Coronary artery (tissue), 2 donors: ENCODE measurements around the gene SPDYE17.
"Not testable (repeated sequence)": the region's sequence is repeated elsewhere in the genome, so short reads cannot be mapped to it uniquely, and the experiment has no call there.

Source experiments
- DNase-seq: peaks from one replicate; pipeline ENCODE4 v3.0.0-alpha.2; 2017; ENCODE audit warnings: low spot score
- H3K27ac ChIP-seq, 2 donors: fragments of 200-600 bp; sonication (generic); one replicate each; pipeline ENCODE4 v1.5.1; 2016 to 2019
- H3K4me3 ChIP-seq: fragments of 200-600 bp; sonication (generic); 2 replicates; pipeline ENCODE4 v1.5.1; 2016; ENCODE audit warnings: mild to moderate bottlenecking, moderate library complexity

SPDYE17 gene

DNA sequence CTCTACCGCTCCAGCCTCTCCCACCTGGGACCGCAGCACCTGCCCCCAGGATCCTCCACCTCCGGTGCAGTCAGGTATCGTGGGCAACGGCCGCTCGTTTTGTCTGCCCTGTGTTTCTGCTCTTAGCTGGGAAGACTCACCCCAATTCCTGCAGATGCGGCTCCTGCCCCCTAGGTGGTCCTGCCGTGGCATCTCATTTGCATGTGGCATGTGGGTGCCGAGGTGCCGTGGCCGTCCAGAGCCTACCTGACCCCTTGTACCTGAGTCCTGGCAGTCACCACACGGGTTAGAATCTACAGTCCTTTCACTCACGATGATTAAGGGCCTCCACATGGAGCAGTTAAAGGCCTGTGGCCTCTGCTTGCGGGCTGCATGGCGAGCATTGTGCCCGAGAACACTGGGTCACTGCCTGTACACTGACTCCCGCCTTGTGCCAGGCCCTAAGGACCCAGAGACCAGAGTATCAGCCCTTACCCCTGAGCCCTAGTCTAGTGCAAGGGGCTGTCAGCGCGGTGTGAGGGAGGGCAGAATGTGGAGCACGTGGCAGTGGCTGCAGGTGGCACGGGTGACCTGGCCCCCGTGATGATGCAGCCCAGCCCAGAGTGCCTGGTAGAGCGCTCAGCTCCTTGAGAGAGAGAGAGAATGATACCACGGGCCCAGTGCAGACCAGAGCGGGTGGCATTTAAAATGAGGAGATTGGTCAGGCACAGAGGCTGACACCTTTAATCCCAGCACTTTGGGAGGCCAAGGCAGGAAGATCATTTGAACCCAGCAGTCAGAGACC lies 50.8 kb downstream of the SPDYE17 start:
- not testable (repeated sequence) for H3K4me3 ChIP-seq, DNase-seq, H3K27ac ChIP-seq

DNA sequence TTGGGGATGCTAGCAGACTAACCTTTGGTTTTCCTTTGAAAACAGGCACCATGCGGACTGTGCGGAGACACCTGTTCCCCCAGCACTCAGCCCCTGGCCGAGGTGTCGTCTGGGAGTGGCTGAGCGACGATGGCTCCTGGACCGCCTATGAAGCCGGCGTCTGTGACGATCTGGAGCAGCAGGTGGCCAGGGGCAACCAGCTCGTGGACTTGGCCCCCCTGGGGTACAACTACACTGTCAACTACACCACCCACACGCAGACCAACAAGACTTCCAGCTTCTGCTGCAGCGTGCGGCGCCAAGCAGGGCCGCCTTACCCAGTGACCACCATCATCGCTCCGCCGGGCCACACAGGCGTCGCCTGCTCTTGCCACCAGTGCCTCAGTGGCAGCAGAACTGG lies 51.6 kb downstream of the SPDYE17 start:
- not testable (repeated sequence) for H3K27ac ChIP-seq, H3K4me3 ChIP-seq, DNase-seq

DNA sequence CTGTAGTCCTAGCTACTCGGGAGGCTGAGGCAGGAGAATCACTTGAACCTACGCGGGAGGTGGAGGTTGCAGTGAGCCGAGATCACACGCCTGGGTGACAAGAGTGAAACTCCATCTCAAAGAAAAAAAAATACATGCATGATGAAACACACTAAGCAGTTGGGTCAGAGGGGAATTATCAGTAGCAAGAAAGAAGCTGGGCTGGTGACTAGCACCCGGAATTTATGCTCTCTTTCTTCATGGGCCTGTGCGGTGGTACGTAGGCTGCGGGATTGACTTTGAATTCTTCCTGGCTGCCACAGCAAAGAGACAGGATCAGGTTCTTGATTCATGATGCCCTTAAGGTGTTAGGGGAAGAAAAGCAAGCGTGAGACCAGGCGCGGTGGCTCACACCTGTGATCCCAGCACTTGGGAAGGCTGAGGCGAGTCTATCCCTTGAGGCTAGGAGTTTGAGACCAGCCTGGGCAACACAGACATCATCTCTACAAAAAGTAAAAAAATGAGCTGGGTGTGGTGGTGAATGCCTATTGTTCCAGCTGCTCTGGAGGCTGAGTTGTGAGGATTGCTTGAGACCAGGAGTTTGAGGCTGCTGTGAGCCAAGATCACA lies 54.3 kb downstream of the SPDYE17 start:
- not testable (repeated sequence) for DNase-seq, H3K27ac ChIP-seq, H3K4me3 ChIP-seq

DNA sequence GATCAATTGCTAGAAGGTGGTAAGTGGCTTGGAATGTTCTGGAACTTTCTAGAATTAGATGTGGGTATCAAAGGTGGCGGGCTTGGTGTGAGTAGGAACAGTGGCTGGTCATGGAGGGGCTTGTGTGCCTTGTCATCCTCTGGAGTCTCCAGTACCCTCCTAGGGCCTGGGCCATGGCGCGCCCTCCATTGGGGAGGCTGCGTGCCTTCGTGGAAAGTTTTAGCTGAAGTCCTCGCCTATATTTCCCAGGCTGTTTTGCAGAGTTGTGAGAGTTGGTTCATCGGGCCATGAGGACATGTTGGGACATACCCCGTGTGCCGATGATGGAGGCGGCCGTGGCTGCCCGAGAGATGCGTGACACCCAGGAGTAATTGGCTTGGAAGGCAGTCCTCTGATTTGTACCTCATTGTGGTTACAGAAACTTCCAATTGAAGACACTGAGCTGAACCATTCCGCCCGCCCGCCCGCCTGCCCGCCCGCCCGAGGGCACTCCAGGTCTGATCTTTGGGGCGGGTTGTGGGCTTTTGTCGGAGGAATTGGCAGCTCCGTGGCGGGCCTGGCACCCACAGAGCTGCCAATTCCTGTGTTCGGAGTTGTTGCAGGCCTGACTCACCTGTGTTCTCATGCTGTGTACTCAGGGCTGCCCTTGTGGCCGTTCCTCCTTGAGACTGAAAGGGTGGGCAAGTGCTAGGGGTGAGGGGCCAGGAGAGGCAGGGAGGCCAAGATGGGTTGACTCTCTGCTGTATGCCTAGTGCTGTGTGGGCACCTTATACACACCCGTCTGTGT lies 57.2 kb downstream of the SPDYE17 start:
- not testable (repeated sequence) for H3K4me3 ChIP-seq, DNase-seq, H3K27ac ChIP-seq

DNA sequence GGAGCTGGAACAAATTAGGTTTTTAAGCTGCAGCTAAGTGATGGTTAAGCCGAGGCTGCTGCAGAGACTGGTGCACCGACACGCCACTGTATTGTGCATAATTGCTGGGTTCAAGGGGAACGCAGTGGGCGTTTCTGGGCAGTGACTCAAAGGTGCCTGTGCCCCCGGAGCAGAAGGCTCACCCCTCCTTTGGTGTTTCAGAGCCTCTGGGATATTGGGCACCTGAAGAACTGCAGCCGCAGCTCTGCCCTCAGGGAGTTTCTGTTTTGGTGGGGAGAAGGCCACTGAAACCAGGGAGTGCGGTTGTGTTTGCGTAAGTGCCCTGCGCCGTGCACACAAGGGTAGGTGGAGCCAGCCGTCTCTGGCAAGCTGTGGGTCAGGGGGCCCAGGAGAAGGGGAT lies 57.8 kb downstream of the SPDYE17 start:
- not testable (repeated sequence) for DNase-seq, H3K27ac ChIP-seq, H3K4me3 ChIP-seq

DNA sequence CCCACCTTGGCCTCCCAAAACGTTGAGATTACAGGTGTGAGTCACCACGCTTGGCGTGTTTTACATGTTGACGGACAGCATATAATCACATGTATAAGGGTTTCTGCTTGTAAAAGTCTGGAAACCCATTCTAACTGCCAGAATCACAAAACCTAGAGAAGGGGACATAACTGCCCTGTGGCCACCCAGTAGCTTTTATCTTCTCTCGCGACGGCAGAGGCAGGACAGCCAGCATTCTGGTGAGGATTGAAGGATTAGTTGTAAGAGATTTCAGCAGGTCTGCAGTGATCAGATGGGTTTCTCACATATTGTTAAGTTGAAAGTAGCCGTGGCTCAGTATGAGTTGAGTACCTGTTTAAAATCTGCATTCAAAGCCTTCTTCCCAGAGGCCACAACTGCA lies 59.8 kb downstream of the SPDYE17 start:
- not testable (repeated sequence) for H3K27ac ChIP-seq, H3K4me3 ChIP-seq
- peak; percentile 19 for DNase-seq
